GM21515 (cell line): ENCODE data around the gene MAGEA9.
"Not testable (repeated sequence)": the region's sequence is repeated elsewhere in the genome, so short reads cannot be mapped to it uniquely, and the experiment has no call there.

Experiments
- ATAC-seq: cut with Tn5 transposase; IDR thresholded peaks from one replicate; pipeline ENCODE4 v1.9.1; 2021; ENCODE audit not compliant: unreplicated experiment

The MAGEA9 gene, protein sequence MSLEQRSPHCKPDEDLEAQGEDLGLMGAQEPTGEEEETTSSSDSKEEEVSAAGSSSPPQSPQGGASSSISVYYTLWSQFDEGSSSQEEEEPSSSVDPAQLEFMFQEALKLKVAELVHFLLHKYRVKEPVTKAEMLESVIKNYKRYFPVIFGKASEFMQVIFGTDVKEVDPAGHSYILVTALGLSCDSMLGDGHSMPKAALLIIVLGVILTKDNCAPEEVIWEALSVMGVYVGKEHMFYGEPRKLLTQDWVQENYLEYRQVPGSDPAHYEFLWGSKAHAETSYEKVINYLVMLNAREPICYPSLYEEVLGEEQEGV

DNA sequence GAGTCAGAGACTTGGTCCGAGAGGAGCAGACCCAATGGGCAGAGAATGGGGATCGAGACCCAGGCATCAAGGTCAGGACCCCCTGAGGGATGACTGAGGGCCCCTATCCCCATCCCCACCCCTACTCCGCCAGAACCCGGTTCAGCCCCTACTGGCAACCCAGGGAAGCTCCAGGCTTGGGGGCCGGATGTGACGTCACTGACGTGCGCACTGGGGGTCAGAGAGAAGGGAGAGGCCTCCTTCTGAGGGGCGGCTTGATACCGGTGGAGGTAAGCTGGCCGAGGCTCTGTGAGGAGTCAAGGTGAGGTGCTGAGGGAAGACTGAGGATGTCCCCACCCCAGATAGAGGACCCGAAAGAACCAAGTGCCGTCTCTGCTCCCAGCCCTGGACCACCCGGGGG is at the start of gene MAGEA9:
Gene MAGEA9, plus strand, starts transcription at position 204 of the 400 bp plus-strand sequence. CDS start 4,281 bp downstream, outside the sequence.
- not testable (repeated sequence) for ATAC-seq

DNA sequence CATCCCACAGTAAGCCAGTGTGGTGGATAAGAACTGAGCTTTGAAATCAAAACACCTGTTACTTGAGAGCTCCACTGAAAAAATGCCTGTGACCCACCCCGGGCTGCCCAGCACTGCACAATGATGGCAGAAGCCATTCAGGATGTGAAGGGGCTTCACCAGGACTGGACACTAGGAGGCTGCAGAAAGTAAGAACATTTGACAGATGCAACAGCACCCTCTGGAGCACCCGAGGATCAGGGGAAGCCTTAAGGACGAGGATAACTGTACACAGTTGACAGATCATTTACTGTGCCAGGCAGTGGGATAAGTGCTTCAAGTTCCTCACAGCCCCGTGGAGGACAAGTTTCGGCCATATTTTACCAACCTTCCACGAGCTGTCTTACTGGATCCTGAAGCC is 39.5 kb upstream of the MAGEA9 start:
- ATAC-seq = not testable (repeated sequence)

DNA sequence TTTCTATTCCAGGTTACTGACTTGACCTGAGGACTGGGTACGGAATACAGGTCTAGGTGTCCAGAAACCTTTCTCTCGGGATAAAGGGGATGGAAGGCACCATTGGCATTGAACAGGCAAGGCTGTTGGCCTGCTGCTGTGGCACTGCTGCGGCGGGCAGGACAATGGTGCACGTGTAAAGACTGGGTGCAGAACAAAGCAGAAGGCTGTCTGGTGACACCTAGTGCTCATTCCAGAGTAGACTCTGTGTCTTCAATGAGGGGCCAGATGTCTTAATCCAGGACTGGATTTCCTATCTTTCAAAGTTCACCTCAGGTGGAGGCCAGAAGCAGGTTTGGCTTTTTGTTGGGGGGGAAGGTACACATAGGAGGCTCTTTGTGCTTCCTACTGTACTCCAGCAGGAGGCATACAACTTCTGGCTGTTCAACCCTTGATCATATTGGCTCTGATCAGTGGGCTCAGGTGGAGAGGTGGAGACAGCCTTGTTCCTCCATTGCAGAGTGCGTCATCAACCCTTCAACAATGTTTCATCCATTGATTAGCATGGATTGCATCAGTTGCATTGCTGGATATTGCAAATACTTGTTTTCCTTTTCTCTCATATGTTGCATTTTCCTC is 35.2 kb upstream of the MAGEA9 start:
- ATAC-seq = not testable (repeated sequence)

DNA sequence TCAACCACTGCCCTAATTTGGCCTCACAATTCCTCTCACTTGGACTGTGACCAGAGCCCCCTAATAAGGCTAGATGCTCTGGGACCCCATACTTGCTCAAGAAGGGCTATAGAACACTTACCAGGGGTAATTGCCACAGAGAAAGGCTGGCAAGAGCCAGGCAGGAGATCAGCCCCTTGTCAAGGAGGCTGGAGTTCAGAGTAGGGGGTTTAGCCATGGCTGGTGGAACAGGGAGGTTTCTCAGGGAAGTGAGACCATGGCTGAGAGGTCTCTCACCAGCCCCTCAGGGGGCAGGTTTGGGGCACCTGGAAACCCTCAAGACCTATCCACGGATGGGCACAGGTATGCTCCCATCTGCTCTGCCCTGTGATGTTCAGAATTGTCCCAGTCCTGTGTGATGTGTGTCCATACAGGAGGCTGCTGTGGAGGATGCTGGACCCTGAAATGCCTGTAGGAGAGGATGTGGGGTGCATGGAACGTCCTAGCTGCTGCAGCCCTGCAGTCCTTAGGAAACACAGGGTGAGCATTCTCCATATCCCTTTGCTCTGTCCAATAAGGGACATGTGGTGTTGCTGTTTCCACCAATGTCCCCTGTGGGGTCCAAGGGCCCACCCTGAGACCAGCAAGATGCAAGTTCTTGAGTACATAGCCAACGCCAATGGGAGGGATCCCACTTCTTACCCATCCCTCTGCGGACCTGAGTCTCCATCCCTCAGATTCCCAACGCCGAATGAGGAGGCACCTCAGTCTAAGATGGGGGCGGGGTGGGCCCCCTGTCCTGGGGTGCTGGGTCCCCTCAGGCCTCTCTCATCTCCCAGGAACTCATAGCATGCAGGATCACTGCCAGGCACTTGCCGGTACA is 24.3 kb upstream of the MAGEA9 start:
- ATAC-seq = no peak

DNA sequence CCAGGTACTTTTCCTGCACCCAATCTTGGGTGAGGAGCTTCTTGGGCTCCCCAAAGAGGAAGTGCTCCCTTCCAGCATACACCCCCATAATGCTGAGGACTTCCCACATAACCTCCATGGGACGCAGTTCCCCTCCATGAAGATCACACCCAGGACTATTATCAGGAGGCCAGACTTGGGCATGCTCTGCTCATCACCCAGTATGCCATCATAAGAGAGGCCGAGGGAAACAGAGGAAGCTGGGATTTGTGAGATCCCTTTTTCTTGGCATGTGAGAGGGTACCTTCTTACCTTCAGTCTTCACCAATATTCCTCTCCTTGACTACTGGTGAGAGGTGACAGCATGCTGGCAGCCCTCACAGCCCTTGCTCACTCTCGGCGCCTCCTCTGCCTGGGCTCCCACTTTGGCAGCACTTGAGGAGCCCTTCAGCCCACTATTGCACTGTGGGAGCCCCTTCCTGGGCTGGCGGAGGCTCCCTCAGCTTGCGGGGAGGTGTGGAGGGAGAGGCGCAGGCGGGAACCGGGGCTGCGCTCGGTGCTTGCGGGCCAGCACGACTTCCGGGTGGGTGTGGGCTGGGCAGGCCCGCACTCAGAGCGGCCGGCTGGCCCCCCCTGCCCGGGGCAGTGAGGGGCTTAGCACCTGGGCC is 23.5 kb upstream of the MAGEA9 start:
- no peak for ATAC-seq

DNA sequence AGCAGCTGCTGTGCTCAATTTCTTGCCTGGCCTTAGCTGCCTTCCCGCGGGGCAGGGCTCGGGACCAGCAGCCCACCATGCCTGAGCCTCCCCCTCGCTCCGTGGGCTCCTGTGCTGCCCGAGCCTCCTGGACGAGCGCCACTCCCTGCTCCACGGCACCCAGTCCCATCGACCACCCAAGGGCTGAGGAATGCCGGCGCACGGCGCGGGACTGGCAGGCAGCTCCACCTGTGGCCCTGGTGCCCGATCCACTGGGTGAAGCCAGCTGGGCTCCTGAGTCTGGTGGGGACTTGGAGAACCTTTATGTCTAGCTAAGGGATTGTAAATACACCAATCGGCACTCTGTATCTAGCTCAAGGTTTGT is 23.0 kb upstream of the MAGEA9 start:
- ATAC-seq = not testable (repeated sequence)

DNA sequence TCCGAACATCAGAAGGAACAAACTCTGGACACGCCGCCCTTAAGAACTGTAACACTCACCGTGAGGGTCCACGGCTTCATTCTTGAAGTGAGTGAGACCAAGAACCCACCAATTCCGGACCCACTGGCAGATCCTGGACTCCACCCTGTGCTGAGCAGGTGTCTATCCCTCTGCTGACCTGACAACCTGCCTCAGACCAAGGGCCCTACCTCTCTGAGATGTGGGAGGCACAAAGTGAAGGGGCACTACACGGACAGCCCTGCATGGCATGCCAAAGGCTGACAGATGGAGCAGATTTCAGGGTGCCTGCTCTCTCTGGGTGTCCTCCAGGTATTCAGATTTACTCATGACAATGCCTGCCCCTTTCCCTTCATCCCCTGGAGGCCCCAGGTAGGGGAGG is 21.9 kb upstream of the MAGEA9 start:
- no peak for ATAC-seq

DNA sequence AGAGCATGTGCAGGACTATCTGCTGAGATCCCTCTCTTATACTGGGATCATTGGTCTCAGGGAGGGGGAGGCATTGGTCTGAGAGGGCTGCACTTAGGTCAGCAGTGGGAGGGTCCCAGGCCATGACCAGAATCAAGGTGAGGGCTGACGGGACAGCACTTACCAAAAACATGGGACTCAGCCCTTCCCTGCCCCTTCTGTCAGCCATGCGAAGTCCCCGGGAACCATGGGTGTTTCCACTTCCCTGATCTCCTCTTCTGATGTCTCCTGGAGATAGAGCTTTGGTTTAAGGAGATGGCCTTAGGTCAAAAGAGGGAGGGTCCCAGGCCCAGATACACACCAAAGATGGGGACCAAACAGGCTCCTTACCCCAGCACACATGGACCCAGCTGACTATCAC is 20.8 kb upstream of the MAGEA9 start:
- ATAC-seq = no peak

DNA sequence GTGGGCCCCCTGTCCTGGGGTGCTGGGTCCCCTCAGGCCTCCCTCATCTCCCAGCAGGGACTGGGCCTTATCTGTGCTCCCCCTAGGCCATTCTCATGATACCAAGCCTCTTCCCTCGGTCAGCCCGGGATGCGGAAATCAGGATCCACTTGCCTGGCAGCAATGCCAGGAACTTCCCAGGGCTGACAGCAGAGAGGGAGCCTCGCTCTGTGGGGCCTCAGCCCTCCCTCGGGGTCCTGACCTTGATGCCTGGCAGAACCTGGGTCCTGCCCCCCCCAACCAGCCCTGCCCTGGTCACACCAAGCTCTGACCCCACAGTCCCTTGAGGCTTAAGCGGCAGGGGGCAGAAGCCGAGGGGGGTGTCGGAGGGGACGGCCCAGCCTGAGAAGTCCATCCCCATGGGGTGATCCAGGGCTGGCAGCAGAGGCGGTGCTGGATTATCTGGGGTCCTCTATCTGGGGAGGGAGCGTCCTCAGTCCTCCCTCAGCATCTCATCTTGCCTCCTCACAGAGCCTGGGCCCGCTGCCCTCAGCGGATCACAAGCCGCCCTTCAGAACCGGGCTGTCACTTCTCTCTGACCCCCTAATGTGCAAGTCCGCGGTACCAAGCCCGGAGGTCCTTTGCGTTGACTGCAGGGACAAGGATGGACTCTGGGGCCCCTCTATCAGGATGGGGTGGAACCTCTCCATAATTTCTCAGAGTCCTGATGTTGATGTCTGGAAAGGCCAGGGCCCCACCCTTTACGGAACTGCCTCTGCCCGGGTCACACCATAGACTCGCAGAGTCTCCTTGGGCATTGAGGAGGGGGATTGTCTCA is 19.7 kb upstream of the MAGEA9 start:
- not testable (repeated sequence) for ATAC-seq

DNA sequence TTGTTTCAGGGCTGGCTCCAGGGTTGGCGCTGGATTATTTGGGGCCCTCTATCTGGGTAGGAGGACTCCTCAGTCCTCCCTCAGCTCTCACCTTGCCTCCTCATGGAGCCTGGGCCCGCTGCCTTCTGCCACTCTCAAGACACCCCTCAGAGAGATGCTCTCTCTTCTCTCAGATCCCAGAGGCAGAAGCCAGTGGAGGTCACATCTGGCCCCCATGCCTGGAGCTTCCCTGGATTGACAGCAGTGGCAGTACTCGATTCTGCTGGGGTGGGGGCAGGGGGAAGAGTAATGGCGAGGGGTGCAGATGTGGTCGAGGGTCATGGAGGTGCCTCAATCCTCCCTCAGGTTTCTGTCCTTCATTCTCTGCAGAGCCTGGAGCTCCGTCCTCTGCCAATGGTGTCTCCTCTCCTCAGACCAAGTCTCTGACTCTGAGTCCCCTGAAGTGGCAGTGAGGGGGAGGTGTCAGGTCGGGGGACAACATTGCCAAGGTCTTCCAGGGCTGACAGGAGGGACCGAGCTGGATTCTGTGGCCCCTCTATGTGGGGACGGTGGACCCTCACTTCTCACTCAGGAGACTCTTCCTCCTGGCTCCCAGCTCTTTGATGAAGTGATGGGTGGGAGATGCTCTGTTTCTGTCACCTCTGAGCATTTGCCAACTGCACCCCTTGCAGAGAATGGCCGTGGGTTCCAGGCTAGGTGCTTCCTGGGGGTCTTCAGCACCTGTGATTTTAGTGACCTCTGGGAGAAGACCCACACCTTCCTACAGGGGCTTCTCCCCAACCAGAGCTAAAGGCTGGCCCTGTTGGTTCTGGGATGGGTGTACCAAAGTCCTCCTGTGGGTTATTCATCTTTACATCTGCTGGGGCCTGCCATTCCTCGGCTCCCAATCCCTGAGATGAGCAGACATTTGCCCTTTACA is 18.8 kb upstream of the MAGEA9 start:
- no peak for ATAC-seq

DNA sequence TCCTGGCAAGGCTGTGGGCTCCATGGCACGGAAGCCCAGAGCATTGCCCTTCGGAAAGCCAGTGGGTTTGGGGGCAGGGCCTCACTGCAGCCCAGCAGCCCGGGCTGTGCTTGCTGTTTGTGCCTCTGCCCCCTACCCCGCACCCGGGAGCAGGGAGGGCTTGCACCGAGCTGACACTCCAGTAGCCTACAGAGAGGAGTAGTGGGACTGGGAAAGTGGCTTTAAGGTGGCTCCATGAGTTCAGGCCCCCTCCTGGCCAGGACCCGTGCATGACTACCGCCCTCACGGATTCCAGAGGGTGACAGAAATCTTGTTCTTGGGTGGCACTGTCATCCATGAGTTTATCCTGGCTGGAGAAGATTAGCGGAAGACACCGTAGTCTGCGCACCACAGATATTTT is 11.4 kb upstream of the MAGEA9 start:
- not testable (repeated sequence) for ATAC-seq

DNA sequence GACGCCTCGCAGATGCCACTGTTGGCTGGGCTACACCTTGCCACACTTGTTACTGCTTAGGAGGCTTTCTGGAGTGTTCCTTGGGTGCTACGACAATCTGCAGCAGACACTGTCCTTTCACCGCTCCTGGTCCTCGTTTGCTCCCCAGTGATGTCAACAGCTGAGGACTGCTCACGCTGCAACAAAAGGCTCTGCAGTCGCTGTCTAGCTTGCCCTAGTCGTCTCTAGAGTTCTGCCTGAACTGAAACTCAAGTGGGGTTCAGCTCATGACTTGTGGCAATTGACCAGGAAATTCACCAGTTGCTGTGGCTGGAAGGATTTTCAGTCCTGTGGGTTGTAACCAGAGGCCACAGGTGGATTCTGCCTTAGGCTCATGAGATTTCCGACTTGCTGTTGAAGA is 8.7 kb upstream of the MAGEA9 start:
- ATAC-seq = not testable (repeated sequence)

DNA sequence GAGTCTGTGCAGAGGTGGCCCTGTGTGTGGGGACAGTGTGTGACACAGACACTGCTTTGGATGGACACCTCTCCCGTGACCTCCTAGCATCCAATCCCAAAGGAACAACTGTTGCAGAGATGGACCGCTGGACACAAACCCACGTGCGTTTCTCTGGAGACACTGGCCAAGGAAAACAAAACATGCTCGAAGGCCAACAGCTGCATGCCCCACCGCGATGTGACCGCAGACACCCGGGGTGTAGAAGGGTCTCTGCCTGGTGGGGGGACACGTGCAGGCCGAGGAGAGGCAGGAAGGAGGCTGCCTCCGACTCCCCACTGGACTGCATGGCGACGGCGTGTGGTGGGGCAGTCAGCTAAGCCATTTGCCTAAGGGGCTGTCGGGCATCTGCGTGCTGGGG is 8.0 kb upstream of the MAGEA9 start, which contains the start of gene HSFX1:
Gene HSFX1, plus strand, starts transcription at position 301 of the 400 bp plus-strand sequence. CDS start 614 bp downstream, outside the sequence.
- not testable (repeated sequence) for ATAC-seq

DNA sequence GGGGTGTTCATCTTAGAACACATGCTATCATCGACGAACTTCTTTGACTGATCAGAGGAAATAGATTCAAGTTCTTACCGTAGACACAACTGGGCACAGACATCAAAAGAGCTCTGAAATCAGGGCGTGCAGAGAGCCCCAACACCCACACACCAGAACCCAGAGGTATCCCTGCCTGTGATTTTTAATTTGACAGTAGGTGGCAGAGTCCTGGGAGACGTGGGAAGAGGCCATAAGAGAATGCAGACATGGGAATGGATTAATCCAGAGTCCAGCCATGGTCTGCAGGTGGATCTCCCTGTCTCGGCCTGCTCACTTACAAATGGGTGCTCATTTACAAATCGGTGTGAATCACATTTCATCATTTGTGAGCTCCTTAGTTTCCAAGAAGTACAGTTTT is 3.7 kb upstream of the MAGEA9 start:
- ATAC-seq = not testable (repeated sequence)

DNA sequence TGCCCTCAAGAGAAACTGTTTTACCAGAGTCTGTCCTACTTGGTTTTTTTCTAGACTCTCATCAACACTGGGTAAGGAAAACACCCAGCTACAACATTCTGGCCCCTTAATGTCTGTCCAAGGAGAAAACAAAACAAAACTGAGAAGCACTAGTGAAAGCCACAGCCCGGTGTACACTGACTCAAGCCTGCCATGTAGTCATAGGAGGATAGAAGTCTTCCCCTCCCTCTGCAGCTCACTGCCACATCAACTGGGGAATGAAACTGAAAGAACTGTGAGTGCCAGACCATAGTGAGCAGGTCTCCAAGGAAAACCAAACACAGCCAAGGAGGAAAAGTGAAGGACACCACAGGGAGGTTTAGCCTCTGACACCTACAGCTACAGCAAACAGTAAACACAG is 13.8 kb downstream of the MAGEA9 start:
- ATAC-seq = peak; percentile 100

DNA sequence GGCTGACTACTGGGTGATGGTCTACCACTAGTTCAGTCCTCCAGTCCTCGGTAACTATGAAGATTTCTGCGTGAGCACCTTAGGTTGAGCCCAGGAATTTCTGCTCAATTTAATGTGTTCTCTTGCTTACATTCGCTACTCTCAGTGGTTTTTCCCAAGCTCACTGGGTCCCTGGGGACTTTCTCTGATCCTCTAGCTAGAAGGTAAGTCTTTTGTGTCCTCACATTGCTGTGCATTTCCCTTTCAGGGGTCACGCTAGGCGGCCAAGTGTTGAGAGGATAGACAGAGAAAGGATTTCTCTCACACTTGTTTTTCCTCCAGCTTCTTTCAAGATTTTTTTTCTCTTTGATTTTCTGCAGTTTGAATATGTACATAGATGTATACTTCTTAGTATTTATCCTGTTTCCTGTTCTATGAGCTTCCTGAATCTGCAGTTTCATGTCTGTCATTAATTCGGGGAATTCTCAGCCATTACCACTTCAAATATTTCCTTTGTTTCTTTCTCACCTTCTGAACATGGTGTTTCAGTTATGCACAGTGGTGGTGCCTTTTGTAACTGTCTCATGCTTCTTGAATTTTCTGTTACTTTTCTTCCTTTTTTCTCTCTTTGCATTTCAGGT is 17.5 kb downstream of the MAGEA9 start:
- ATAC-seq = no peak

DNA sequence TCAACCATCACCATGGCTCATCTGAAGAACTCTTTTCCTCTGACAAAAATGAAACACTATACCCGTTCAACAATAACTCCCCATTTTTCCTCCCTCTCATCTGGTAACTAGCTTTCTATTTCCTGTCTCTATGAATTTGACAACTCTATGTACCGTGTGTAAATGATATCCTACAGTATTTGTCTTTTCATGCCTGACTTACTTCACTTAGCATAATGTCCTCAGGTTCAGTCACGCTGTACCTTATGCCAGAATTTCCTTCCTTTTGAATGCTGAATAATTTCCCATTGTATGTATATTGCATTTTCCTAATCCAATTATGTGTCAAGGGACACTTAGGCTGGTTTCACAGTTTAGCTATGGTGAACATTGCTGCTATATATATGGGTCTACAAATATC is 18.2 kb downstream of the MAGEA9 start:
- ATAC-seq = no peak

DNA sequence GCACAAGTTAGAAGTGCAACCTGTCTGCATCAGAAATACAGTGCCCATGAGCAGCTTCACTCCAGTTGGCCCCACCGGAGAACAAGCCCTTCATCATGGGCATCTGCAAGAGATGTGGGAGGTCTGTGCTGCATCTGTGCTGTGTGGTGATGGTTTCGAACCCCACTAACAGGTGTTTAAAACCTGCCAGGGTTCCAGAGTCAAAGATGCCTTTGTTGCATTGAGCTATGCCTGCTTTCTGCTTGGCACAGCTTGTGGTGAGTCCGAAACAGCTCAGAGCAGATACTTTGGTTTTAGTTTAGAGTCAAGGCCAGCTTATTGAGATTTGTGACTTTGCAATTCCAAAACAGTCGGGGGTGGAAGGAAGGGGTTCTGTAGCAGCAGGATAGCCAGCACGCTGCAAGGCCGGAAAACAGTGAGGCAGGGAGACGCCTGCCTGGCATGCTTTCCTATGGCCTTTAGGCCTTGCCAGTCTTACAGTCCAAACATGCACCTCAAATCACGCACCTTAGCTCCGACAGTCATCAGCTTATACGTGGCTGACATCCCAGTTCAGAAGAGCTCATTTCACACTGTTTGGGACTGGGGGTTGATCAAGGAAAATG is 21.8 kb downstream of the MAGEA9 start:
- ATAC-seq = no peak
